GM12878 (cell line): ENCODE results near the gene BORCS5. TPM values are rescaled to one million over a fixed set of nuclear protein-coding genes. Genes with fewer than 3 reads are reported as not detected.

Experiments
- CBX5 ChIP-seq: sonication (generic); IDR thresholded peaks from 2 replicates; pipeline ENCODE4 v1.6.1; 2016; ENCODE audit warnings: low read depth, moderate library complexity, mild to moderate bottlenecking, inconsistent platforms
- CREB1 ChIP-seq: IDR thresholded peaks from 2 replicates; pipeline ENCODE4 v1.6.1; 2012; ENCODE audit warnings: low read depth, mild to moderate bottlenecking, inconsistent platforms
- IKZF2 ChIP-seq, 2 experiments: fragments of 450-650 bp; IDR thresholded peaks; 2 replicates each; pipeline ENCODE4 v1.6.1; 2017; ENCODE audit warnings: mild to moderate bottlenecking in 2 of 2, moderate library complexity in 2 of 2
- SKIL ChIP-seq: fragments of 450-650 bp; IDR thresholded peaks from 2 replicates; pipeline ENCODE4 v1.6.1; 2017; ENCODE audit warnings: mild to moderate bottlenecking, low read depth, inconsistent platforms; ENCODE audit not compliant: poor library complexity, severe bottlenecking
- TARDBP ChIP-seq: IDR thresholded peaks from 2 replicates; pipeline ENCODE4 v1.6.1; 2016; ENCODE audit warnings: borderline replicate concordance
- polyA plus RNA-seq, 11 experiments: library from polyadenylated mRNA; depleted of rRNA in 4 of 11; unstranded in 6 of 11; stranded (reverse) in 5 of 11; fragments of >200 nt; fragmentation: Nextera tagmentation in 4 of 11; fragmentation: Illumina TruSeq in 1 of 11; extraction: Ambion mirVana in 4 of 11; extraction: Trizol in 1 of 11; gene quantifications; 1 replicate in 1 of 11; 2 replicates in 10 of 11; pipeline versions ENCODE4 v1.2.1 to v1.2.3, GENCODE V29; 2011 to 2016; ENCODE audit warnings: inconsistent platforms in 2 of 11, missing spikeins in 2 of 11, low read depth in 1 of 11
- total RNA-seq, 4 experiments: library from RNA; depleted of rRNA in 3 of 4; stranded (reverse); fragments of >200 nt in 3 of 4; fragmentation: Illumina TruSeq in 1 of 4; extraction: Trizol in 1 of 4; gene quantifications; 2 replicates each; pipeline versions ENCODE4 v1.2.1 to v1.2.3, GENCODE V29; 2013 to 2021
- TF ChIP-seq, protein P1 (sequence below): fragments of 450-650 bp; IDR thresholded peaks from 2 replicates; pipeline ENCODE4 v1.6.1; 2017; ENCODE audit warnings: mild to moderate bottlenecking, moderate library complexity

BORCS5 gene
- total and polyA plus RNA-seq, 10 of the 15 experiments (the other 5 are each of a cell fraction or from before 2014, with no cell fraction given): 1.4 to 39.7 (median 16.1) TPM

DNA sequence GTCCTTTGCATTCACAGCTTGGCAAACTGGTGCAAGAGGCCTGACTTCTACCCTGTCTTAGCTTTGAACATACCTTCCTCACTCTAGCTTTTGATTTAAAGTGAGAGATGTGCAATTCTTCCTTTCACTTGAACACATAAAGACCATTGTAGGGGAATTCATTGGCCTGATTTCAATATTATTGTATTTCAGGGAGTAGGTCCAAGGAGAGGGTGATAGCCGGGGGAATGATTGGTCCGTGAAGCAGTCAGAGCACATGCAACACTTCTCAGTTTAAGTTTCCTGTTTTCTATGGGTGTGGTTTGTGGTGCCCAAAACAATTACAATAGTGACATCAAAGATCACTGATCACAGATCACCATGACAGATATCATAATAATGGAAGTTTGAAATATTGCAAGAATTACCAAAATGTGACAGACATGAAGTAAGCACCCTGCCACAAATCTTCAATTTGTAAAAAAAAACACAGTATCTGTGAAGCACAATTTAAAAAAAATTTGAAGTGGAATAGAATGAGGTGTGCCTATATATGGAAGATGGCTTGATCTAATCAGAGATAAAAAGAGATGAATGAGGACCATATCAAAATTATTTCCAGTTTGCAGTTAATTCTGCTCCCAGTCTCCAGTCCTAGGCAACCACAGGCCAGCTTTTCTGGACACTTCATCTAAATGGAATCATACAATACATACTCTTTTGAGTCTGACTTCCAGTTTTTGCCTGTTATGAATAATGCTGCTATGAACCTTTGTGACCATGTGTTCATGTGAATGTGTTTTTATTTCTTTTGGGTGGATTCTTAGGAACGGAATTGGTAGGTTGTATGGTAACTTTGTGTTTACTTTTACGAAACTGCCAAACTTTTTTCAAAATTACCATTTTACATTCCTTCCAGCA is 23.2 kb downstream of the BORCS5 start (continued):
- TF ChIP-seq, protein P1, sequence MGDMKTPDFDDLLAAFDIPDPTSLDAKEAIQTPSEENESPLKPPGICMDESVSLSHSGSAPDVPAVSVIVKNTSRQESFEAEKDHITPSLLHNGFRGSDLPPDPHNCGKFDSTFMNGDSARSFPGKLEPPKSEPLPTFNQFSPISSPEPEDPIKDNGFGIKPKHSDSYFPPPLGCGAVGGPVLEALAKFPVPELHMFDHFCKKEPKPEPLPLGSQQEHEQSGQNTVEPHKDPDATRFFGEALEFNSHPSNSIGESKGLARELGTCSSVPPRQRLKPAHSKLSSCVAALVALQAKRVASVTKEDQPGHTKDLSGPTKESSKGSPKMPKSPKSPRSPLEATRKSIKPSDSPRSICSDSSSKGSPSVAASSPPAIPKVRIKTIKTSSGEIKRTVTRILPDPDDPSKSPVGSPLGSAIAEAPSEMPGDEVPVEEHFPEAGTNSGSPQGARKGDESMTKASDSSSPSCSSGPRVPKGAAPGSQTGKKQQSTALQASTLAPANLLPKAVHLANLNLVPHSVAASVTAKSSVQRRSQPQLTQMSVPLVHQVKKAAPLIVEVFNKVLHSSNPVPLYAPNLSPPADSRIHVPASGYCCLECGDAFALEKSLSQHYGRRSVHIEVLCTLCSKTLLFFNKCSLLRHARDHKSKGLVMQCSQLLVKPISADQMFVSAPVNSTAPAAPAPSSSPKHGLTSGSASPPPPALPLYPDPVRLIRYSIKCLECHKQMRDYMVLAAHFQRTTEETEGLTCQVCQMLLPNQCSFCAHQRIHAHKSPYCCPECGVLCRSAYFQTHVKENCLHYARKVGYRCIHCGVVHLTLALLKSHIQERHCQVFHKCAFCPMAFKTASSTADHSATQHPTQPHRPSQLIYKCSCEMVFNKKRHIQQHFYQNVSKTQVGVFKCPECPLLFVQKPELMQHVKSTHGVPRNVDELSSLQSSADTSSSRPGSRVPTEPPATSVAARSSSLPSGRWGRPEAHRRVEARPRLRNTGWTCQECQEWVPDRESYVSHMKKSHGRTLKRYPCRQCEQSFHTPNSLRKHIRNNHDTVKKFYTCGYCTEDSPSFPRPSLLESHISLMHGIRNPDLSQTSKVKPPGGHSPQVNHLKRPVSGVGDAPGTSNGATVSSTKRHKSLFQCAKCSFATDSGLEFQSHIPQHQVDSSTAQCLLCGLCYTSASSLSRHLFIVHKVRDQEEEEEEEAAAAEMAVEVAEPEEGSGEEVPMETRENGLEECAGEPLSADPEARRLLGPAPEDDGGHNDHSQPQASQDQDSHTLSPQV: no peak
- no peak for TF ChIP-seq TARDBP
- peak; percentile 49 for TF ChIP-seq SKIL
- TF ChIP-seq IKZF2 (IDR thresholded peaks at IDR 0.05): peak; percentile 18 to 48; a peak in 2 of 4 replicates
- no peak for TF ChIP-seq CBX5
- TF ChIP-seq CREB1: no peak
